Chondrocyte (in vitro differentiated cells): ENCODE data around the gene EIF4G3. TPM values are rescaled to one million over a fixed set of nuclear protein-coding genes. Genes with fewer than 3 reads are reported as not detected.

Experiments
- DNase-seq: peaks from one replicate; pipeline ENCODE4 v3.0.0; 2021; ENCODE audit warnings: mixed read lengths, low spot score
- H3K27ac Mint-ChIP-seq: one replicate; pipeline ENCODE4 v1.8.0; 2021; ENCODE audit warnings: mild to moderate bottlenecking, moderate library complexity, mixed read lengths; ENCODE audit not compliant: unreplicated experiment
- H3K27me3 Mint-ChIP-seq: 2 replicates; pipeline ENCODE4 v1.8.0; 2021; ENCODE audit warnings: low read depth, mixed read lengths
- H3K36me3 Mint-ChIP-seq: 2 replicates; pipeline ENCODE4 v1.8.0; 2021; ENCODE audit warnings: low read depth, mixed read lengths
- H3K4me1 Mint-ChIP-seq: 2 replicates; pipeline ENCODE4 v1.8.0; 2021; ENCODE audit warnings: low read depth, mild to moderate bottlenecking, mixed read lengths
- H3K4me3 Mint-ChIP-seq: one replicate; pipeline ENCODE4 v1.8.0; 2021; ENCODE audit warnings: mild to moderate bottlenecking, moderate library complexity, mixed read lengths; ENCODE audit not compliant: unreplicated experiment
- H3K9me3 Mint-ChIP-seq: 2 replicates; pipeline ENCODE4 v1.8.0; 2021; ENCODE audit warnings: low read depth, mixed read lengths
- CTCF ChIP-seq: fragments of 200-600 bp; sonication (generic); IDR thresholded peaks from 2 replicates; pipeline ENCODE4 v1.5.0; 2021; ENCODE audit warnings: antibody characterized with exemption, mild to moderate bottlenecking, moderate library complexity
- microRNA-seq: library from miRNA; unstranded; fragments of <30 nt; microRNA quantifications from one replicate; pipeline ENCODE4 v1.2.0, GENCODE V29; 2020; ENCODE audit warnings: borderline number of aligned reads
- total RNA-seq: library from RNA; stranded (reverse); gene quantifications from 3 replicates; pipeline ENCODE4 v1.2.1, GENCODE V29; 2021

EIF4G3 gene
- total RNA-seq, 1 donor from 2014 or later, result 56.6 TPM

GRCh38 chr1:20767271-20767670, 409.4 kb downstream of the EIF4G3 start:
- Mint-ChIP-seq H3K4me3 (no peak overlapping the region), H3K27me3 (no peaks in the 10 kb centered on the region), H3K36me3 (peaks cover 32% of the 10 kb centered on the region), H3K9me3 (no peaks in the 10 kb centered on the region), H3K4me1 (no peaks in the 10 kb centered on the region), H3K27ac (no peak overlapping the region)
- no peak for TF ChIP-seq CTCF
- DNase-seq, result no peak

GRCh38 chr1:20763417-20763816, 413.3 kb downstream of the EIF4G3 start:
- Mint-ChIP-seq H3K27ac (no peak overlapping the region), H3K36me3 (peaks cover 44% of the 10 kb centered on the region)

GRCh38 chr1:20760322-20760721, 416.4 kb downstream of the EIF4G3 start:
- Mint-ChIP-seq H3K36me3 (peaks cover 51% of the 10 kb centered on the region), H3K9me3 (no peaks in the 10 kb centered on the region), H3K4me1 (no peaks in the 10 kb centered on the region), H3K27me3 (no peaks in the 10 kb centered on the region), H3K4me3 (no peak overlapping the region), H3K27ac (no peak overlapping the region)
- DNase-seq, result no peak
- TF ChIP-seq CTCF, result no peak

More at GRCh38 chr1:20763417-20763816, 413.3 kb downstream of the EIF4G3 start:
- Mint-ChIP-seq H3K9me3 (no peaks in the 10 kb centered on the region), H3K4me1 (no peaks in the 10 kb centered on the region), H3K4me3 (no peak overlapping the region), H3K27me3 (no peaks in the 10 kb centered on the region)
- TF ChIP-seq CTCF, result no peak
- DNase-seq, result no peak

Small RNA genes lying within 50 kb of the gene (microRNA-seq; reads per million reads assigned to microRNA genes)
- not detected for gene MIR1256

Other genes starting within 250 kb of the EIF4G3 start
- 83.7 to 99.2 TPM (median 98.5 TPM) in 3 replicates for gene ECE1, start 113.6 kb upstream of the EIF4G3 start, total RNA-seq